ENCODE measurements around the gene ABHD6. TPM values are rescaled to one million over a fixed set of nuclear protein-coding genes. Genes with fewer than 3 reads are reported as not detected.

Gene ABHD6
- total RNA-seq, 1 experiment from 2014 or later: 6.5 TPM

DNA sequence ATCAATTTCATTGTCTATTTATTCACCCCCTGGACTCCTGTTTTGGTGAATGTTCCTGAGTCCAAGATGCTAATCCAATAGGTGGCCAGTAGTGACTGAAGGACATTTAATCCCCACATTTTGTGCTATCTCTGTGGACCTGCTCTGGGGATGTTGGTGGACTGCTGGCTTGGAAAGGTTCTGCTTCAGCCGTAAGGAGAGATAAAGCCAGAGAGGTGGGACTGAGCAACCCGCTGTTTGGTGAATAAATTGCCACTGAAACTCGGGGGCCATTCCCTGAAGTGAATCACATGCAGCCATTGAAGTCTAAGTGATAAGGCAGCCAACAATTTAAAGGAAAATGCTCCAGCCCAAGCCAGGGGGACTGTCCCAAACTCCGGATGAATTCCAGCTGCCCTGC lies 1.6 kb upstream of the ABHD6 start:
- no peaks in the 10 kb centered on the region for H3F3A ChIP-seq (ENCODE audit: insufficient read depth, low read depth)
- H4K20me1 ChIP-seq (ENCODE audit: insufficient read depth): no peaks in the 10 kb centered on the region
- no peak overlapping the region for H3K27ac ChIP-seq
- H2AFZ ChIP-seq: no peak overlapping the region
- peaks cover 19% of the 10 kb centered on the region for H3K79me2 ChIP-seq (ENCODE audit: low read depth)
- H3K9me3 ChIP-seq (ENCODE audit: insufficient read depth, low read depth): no peaks in the 10 kb centered on the region
- TF ChIP-seq EZH2 (IDR thresholded peaks at IDR 0.05; ENCODE audit: low read depth): no peak
- TF ChIP-seq, protein P1, sequence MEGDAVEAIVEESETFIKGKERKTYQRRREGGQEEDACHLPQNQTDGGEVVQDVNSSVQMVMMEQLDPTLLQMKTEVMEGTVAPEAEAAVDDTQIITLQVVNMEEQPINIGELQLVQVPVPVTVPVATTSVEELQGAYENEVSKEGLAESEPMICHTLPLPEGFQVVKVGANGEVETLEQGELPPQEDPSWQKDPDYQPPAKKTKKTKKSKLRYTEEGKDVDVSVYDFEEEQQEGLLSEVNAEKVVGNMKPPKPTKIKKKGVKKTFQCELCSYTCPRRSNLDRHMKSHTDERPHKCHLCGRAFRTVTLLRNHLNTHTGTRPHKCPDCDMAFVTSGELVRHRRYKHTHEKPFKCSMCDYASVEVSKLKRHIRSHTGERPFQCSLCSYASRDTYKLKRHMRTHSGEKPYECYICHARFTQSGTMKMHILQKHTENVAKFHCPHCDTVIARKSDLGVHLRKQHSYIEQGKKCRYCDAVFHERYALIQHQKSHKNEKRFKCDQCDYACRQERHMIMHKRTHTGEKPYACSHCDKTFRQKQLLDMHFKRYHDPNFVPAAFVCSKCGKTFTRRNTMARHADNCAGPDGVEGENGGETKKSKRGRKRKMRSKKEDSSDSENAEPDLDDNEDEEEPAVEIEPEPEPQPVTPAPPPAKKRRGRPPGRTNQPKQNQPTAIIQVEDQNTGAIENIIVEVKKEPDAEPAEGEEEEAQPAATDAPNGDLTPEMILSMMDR (conservative IDR thresholded peaks at IDR 0.05): no peak
- intact Hi-C loops (cut with micrococcal nuclease; ENCODE audit: unreplicated experiment): loop anchor here (5.0 kb wide), 1 partner anchor 66 kb away; no protein-coding TSS in a partner anchor
- H3K4me2 ChIP-seq: no peak overlapping the region
- no peaks in the 10 kb centered on the region for H3K27me3 ChIP-seq (ENCODE audit: insufficient read depth, low read depth)
- no peaks in the 10 kb centered on the region for H3K9me2 ChIP-seq (ENCODE audit: insufficient read depth)
- no peak for DNase-seq
- peaks cover 20% of the 10 kb centered on the region; the same call in 1 of the 2 replicates for H3K4me1 ChIP-seq (replicated peaks; ENCODE audit: insufficient read depth)
- no peaks in the 10 kb centered on the region for H3K36me3 ChIP-seq (ENCODE audit: low read depth)
- POLR2A ChIA-PET (ENCODE audit: unreplicated experiment): interaction anchor here (0.6 kb wide), 2 partner anchors 22 to 109 kb away, joined by 3 to 4 read pairs; no protein-coding TSS in a partner anchor
- CTCF ChIA-PET: no interaction called here
- no TSS peak for BruUV-seq (replicated peaks)
- no peak overlapping the region for H3K4me3 ChIP-seq

DNA sequence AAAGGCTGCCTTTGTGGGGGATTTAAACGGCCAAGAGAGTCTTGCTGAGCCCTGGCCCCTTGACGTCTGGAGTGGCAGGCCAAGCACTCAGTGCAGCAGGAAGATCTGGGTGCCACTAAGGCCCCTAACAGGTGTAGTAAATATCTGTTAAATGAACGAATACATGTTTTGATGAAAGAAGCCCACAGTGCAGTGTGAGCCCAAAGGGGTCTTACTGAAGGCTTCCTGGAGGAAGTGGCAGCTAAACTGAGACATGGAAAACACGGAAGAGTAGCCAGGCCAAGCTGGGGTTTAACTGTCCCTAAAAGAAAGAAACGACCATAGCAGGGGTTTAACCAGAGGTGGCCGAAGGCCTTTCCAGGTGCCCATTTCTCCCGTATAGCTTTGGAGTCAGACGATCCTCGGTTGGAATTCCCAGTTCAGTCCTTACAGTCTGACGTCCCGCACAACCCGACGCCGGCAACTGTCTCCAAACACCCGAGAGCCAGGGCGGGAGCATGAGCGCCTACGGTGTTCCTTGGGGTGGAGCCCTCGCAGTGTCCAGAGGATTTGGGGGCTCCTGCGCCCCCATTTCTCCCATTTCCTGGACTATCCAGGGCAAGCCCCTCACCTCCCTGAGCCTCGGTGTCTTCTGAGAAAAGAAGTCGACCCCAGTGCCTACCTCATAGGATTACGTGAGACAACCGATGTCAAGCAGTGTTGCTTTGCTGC lies 910 bp upstream of the ABHD6 start:
- no peak for DNase-seq
- no peaks in the 10 kb centered on the region for H3K9me2 ChIP-seq (ENCODE audit: insufficient read depth)
- no peaks in the 10 kb centered on the region for H3K9me3 ChIP-seq (ENCODE audit: insufficient read depth, low read depth)
- H3K79me2 ChIP-seq (ENCODE audit: low read depth): peaks cover 22% of the 10 kb centered on the region
- peaks cover 22% of the 10 kb centered on the region for H3K4me1 ChIP-seq (replicated peaks; ENCODE audit: insufficient read depth)
- BruUV-seq (replicated peaks): TSS peak; percentile 59
- H2AFZ ChIP-seq: peak overlapping the region; percentile 90
- H3K4me3 ChIP-seq: peak overlapping the region; percentile 67
- ChIA-PET POLR2A (ENCODE audit: unreplicated experiment) (no interaction called here), CTCF (no interaction called here)
- H3F3A ChIP-seq (ENCODE audit: insufficient read depth, low read depth): peaks cover 2% of the 10 kb centered on the region; the same call in 1 of the 2 replicates
- H3K27me3 ChIP-seq (ENCODE audit: insufficient read depth, low read depth): no peaks in the 10 kb centered on the region
- H3K27ac ChIP-seq: no peak overlapping the region
- no peaks in the 10 kb centered on the region for H3K36me3 ChIP-seq (ENCODE audit: low read depth)
- H3K4me2 ChIP-seq: peak overlapping the region; percentile 75
- TF ChIP-seq EZH2 (IDR thresholded peaks at IDR 0.05; ENCODE audit: low read depth): no peak
- TF ChIP-seq, protein P1 (conservative IDR thresholded peaks at IDR 0.05): no peak
- intact Hi-C loops (cut with micrococcal nuclease; ENCODE audit: unreplicated experiment): loop anchor here (5.0 kb wide), 1 partner anchor 66 kb away; no protein-coding TSS in a partner anchor
- H4K20me1 ChIP-seq (ENCODE audit: insufficient read depth): no peaks in the 10 kb centered on the region

DNA sequence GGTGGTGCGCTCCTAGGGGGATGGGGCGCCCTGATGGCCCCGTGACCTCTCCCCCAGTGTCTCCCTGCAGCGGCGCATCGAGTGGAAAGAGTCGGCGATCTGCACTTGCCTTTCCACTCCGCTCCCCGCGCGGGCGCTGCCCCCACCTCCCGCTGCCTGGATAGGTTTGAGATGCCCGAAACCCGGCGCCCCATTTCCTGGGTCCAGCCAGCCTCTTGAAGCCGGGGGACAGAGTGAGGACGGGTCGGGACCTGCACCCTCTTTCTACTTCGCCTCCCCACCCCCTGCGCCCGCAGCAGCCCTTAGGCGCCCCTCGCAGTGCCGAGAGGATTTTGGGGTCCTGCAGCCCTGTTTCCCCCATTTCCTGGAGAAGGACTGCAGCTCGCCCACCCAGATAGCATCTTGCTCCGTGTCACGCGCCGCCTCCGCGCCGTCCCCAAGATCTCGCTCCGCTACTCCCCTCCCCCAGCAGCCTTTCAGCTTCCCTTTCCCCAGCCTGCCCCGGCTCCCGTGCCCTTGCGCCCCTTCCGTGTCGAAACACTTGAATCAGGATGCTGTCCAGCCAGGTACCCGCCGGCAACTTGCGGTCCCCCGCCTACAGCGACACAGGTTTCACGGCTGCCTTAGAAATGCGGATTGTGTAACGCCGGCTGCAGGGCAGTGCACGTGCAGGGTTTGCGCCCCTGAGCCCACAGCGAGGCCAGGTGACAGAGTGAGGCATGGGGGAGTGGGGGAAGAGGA lies 519 bp downstream of the ABHD6 start:
- Histone ChIP-seq H3K27me3 (ENCODE audit: insufficient read depth, low read depth) (no peaks in the 10 kb centered on the region), H3K9me2 (ENCODE audit: insufficient read depth) (no peaks in the 10 kb centered on the region), H2AFZ (peak overlapping the region; percentile 90), H3K27ac (no peak overlapping the region), H3K4me1 (replicated peaks; ENCODE audit: insufficient read depth) (peaks cover 27% of the 10 kb centered on the region), H3K4me3 (peak overlapping the region; percentile 67), H3K79me2 (ENCODE audit: low read depth) (peaks cover 22% of the 10 kb centered on the region), H4K20me1 (ENCODE audit: insufficient read depth) (no peaks in the 10 kb centered on the region), H3K9me3 (ENCODE audit: insufficient read depth, low read depth) (no peaks in the 10 kb centered on the region), H3F3A (ENCODE audit: insufficient read depth, low read depth) (peaks cover 8% of the 10 kb centered on the region; the same call in 1 of the 2 replicates), H3K4me2 (peak overlapping the region; percentile 75), H3K36me3 (ENCODE audit: low read depth) (no peaks in the 10 kb centered on the region)
- peak; percentile 43 to 46 for DNase-seq
- ChIA-PET CTCF (no interaction called here), POLR2A (ENCODE audit: unreplicated experiment) (interaction anchor here (0.5 kb wide), 1 partner anchor 265 kb away, joined by 5 read pairs; no protein-coding TSS in a partner anchor)
- TF ChIP-seq, protein P1 (conservative IDR thresholded peaks at IDR 0.05): no peak
- no peak for TF ChIP-seq EZH2 (IDR thresholded peaks at IDR 0.05; ENCODE audit: low read depth)
- intact Hi-C loops (cut with micrococcal nuclease; ENCODE audit: unreplicated experiment): loop anchor here (1.0 to 5.0 kb wide), 2 partner anchors 42 to 64 kb away; no protein-coding TSS in a partner anchor
- BruUV-seq (replicated peaks): TSS peak; percentile 32
